DND-41 (cell line): Measurements from ENCODE around the gene ABHD17A.
A peak's percentile ranks its signal among the peaks of the same experiment; 100 is the strongest.

Experiments
- ATAC-seq: fragments of 200-7000 bp; cut with Tn5 transposase; 3 replicates; pipeline ENCODE4 v1.9.1; 2021; ENCODE audit warnings: low read depth; ENCODE audit not compliant: insufficient read depth
- DNase-seq: peaks from one replicate; pipeline ENCODE4 v3.0.0-alpha.2; 2020
- H2AFZ ChIP-seq: 2 replicates; pipeline ENCODE4 v1.6.0; 2012; ENCODE audit warnings: low read depth, low read length
- H3K27ac ChIP-seq: 2 replicates; pipeline ENCODE4 v1.5.1; 2012; ENCODE audit warnings: low read length, inconsistent platforms
- H3K27me3 ChIP-seq: fragments of 200-600 bp; sonication (generic); 2 replicates; pipeline ENCODE4 v1.6.0; 2012; ENCODE audit warnings: low read length, mild to moderate bottlenecking, inconsistent platforms; ENCODE audit not compliant: insufficient read depth, poor library complexity
- H3K36me3 ChIP-seq: 2 replicates; pipeline ENCODE4 v1.5.1; 2012; ENCODE audit warnings: low read length, inconsistent platforms; ENCODE audit not compliant: insufficient read depth
- H3K4me1 ChIP-seq: 2 replicates; pipeline ENCODE4 v1.5.1; 2012; ENCODE audit warnings: mild to moderate bottlenecking, low read length; ENCODE audit not compliant: insufficient read depth
- H3K4me2 ChIP-seq: 2 replicates; pipeline ENCODE4 v1.6.0; 2012; ENCODE audit warnings: mild to moderate bottlenecking, moderate library complexity, low read length, inconsistent platforms; ENCODE audit not compliant: insufficient read depth
- H3K4me3 ChIP-seq, 2 experiments: fragments of 200-600 bp in 1 of 2; shearing (Covaris generic) in 1 of 2; 2 replicates each; pipeline ENCODE4 v1.5.1; 2012 to 2016; ENCODE audit warnings: inconsistent platforms in 2 of 2, low read length in 2 of 2, mild to moderate bottlenecking in 2 of 2, low read depth in 1 of 2, moderate library complexity in 1 of 2
- H3K79me2 ChIP-seq: 2 replicates; pipeline ENCODE4 v1.6.0; 2012; ENCODE audit warnings: low read length, inconsistent platforms; ENCODE audit not compliant: insufficient read depth
- H3K9ac ChIP-seq: 2 replicates; pipeline ENCODE4 v1.6.0; 2012; ENCODE audit warnings: low read depth, mild to moderate bottlenecking, inconsistent platforms, low read length, moderate library complexity
- H3K9me3 ChIP-seq: 2 replicates; pipeline ENCODE4 v1.5.1; 2012; ENCODE audit warnings: low read length, moderate library complexity, mild to moderate bottlenecking, inconsistent platforms; ENCODE audit not compliant: insufficient read depth, severe bottlenecking
- H4K20me1 ChIP-seq: 2 replicates; pipeline ENCODE4 v1.6.0; 2012; ENCODE audit warnings: low read length; ENCODE audit not compliant: insufficient read depth
- EZH2 ChIP-seq: IDR thresholded peaks from 3 replicates; pipeline ENCODE4 v1.6.1; 2012; ENCODE audit warnings: borderline replicate concordance, low read depth, mild to moderate bottlenecking, moderate library complexity, low read length, inconsistent platforms; ENCODE audit not compliant: severe bottlenecking
- TF ChIP-seq, protein P1 (sequence below): IDR thresholded peaks from 2 replicates; pipeline ENCODE4 v1.5.1; 2012; ENCODE audit warnings: borderline replicate concordance, low read length, moderate library complexity, mild to moderate bottlenecking; ENCODE audit not compliant: poor library complexity, severe bottlenecking; ENCODE audit errors: extremely low read depth

ABHD17A gene

GRCh38 chr19:1884719-1885334 is 469 bp downstream of the ABHD17A start:
- DNase-seq = no peak
- Histone ChIP-seq H3K36me3 (peaks cover 19% of the 10 kb centered on the region), H3K27ac (peak overlapping the region; percentile 70), H3K27me3 (no peaks in the 10 kb centered on the region), H3K79me2 (peaks cover 48% of the 10 kb centered on the region), H2AFZ (peak overlapping the region; percentile 28; the same call in 1 of the 2 replicates), H3K4me2 (peak overlapping the region; percentile 94), H3K9ac (peak overlapping the region; percentile 71), H3K4me3 (peak overlapping the region; percentile 70 to 72; a peak in 3 of 4 replicates), H3K9me3 (no peaks in the 10 kb centered on the region), H3K4me1 (peaks cover 43% of the 10 kb centered on the region), H4K20me1 (peaks cover 46% of the 10 kb centered on the region)
- ATAC-seq = peak; percentile 20; the same call in 1 of the 3 replicates
- TF ChIP-seq, protein P1, sequence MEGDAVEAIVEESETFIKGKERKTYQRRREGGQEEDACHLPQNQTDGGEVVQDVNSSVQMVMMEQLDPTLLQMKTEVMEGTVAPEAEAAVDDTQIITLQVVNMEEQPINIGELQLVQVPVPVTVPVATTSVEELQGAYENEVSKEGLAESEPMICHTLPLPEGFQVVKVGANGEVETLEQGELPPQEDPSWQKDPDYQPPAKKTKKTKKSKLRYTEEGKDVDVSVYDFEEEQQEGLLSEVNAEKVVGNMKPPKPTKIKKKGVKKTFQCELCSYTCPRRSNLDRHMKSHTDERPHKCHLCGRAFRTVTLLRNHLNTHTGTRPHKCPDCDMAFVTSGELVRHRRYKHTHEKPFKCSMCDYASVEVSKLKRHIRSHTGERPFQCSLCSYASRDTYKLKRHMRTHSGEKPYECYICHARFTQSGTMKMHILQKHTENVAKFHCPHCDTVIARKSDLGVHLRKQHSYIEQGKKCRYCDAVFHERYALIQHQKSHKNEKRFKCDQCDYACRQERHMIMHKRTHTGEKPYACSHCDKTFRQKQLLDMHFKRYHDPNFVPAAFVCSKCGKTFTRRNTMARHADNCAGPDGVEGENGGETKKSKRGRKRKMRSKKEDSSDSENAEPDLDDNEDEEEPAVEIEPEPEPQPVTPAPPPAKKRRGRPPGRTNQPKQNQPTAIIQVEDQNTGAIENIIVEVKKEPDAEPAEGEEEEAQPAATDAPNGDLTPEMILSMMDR = no peak

GRCh38 chr19:1884291-1884718 is 991 bp downstream of the ABHD17A start:
- peak overlapping the region; percentile 71 for H3K9ac ChIP-seq
- peaks cover 46% of the 10 kb centered on the region for H4K20me1 ChIP-seq
- peaks cover 43% of the 10 kb centered on the region for H3K4me1 ChIP-seq
- peak overlapping the region; percentile 28; the same call in 1 of the 2 replicates for H2AFZ ChIP-seq
- peaks cover 19% of the 10 kb centered on the region for H3K36me3 ChIP-seq
- ATAC-seq (0 out of 3 replicates have a peak, but pooled peaks have one; percentile 13), DNase-seq (no peak)
- TF ChIP-seq, protein P1 = no peak
- TF ChIP-seq EZH2 = no peak
- H3K79me2 ChIP-seq = peaks cover 48% of the 10 kb centered on the region
- peak overlapping the region; percentile 70 for H3K27ac ChIP-seq
- H3K4me2 ChIP-seq = peak overlapping the region; percentile 94
- H3K27me3 ChIP-seq = no peaks in the 10 kb centered on the region
- H3K9me3 ChIP-seq = no peaks in the 10 kb centered on the region
- H3K4me3 ChIP-seq = peak overlapping the region; percentile 70 to 72; a peak in 3 of 4 replicates

GRCh38 chr19:1883784-1884183 is 1.5 kb downstream of the ABHD17A start:
- peak overlapping the region; percentile 70 for H3K27ac ChIP-seq
- H4K20me1 ChIP-seq = peaks cover 46% of the 10 kb centered on the region
- H3K9me3 ChIP-seq = no peaks in the 10 kb centered on the region
- H3K4me3 ChIP-seq = peak overlapping the region; percentile 70 to 72; a peak in 3 of 4 replicates
- peaks cover 19% of the 10 kb centered on the region for H3K36me3 ChIP-seq
- H3K4me1 ChIP-seq = peaks cover 43% of the 10 kb centered on the region
- DNase-seq (no peak), ATAC-seq (no peak)
- TF ChIP-seq, protein P1 = no peak
- no peak for TF ChIP-seq EZH2
- H2AFZ ChIP-seq = no peak overlapping the region
- peak overlapping the region; percentile 94 for H3K4me2 ChIP-seq
- peaks cover 48% of the 10 kb centered on the region for H3K79me2 ChIP-seq
- H3K9ac ChIP-seq = peak overlapping the region; percentile 71
- H3K27me3 ChIP-seq = no peaks in the 10 kb centered on the region
